GM18502 (cell line): ENCODE measurements around the gene NES.
A peak's percentile ranks its signal among the peaks of the same experiment; 100 is the strongest.
"Not testable (repeated sequence)": the region's sequence is repeated elsewhere in the genome, so short reads cannot be mapped to it uniquely, and the experiment has no call there.

Source experiments
- ATAC-seq: cut with Tn5 transposase; IDR thresholded peaks from one replicate; pipeline ENCODE4 v1.9.1; 2021; ENCODE audit warnings: mild to moderate bottlenecking; ENCODE audit not compliant: unreplicated experiment, poor library complexity

NES gene

GRCh38 chr1:156648951-156649350, 28.3 kb downstream of the NES start:
- ATAC-seq = no peak

- no peak for ATAC-seq
These were observed 28.7 kb downstream of the NES start for GRCh38 chr1:156648496-156648895.

DNA sequence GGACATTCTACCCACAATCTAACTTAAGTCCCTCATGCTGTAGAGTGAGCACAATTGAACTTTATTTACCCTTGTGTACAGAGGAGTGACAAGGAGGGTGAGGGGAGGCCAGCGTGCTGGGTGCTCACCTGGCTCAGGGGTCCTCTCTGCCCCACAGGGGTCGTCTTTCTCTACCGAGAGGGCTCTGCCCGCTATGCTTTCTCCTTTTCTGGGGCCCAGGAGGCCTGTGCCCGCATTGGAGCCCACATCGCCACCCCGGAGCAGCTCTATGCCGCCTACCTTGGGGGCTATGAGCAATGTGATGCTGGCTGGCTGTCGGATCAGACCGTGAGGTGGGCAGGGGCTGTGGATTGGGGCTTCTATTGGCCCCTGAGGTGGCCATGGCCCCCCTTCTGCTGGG, 29.9 kb downstream of the NES start:
- no peak for ATAC-seq

DNA sequence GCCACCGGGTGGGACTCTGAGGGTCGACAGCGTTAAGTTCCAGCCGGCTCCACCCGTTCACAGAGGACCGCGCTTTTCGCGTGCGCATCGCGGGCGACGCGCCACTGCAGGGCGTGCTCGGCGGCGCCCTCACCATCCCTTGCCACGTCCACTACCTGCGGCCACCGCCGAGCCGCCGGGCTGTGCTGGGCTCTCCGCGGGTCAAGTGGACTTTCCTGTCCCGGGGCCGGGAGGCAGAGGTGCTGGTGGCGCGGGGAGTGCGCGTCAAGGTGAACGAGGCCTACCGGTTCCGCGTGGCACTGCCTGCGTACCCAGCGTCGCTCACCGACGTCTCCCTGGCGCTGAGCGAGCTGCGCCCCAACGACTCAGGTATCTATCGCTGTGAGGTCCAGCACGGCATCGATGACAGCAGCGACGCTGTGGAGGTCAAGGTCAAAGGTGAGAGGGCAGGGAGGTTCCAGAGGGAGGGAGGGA, 30.4 kb downstream of the NES start:
- no peak for ATAC-seq

DNA sequence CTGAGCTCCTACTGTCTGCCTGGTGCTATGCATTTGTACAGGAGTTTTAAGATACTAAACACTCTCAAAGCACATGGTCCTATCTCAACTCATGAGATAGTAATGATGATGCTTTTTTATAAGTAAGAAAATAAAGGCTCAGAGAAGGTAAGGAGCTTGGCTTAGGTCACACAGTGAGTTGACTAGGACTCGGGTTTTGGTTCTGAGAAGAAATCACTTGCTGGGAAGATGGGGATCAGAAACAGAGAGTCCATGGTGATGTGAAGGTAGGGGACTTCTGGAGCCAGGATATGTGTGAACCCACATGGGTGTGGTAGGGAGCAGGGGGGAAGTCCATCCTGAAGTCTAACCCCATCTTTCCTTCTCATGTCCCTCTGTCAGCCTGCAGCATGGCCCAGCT, 31.5 kb downstream of the NES start:
- no peak for ATAC-seq

DNA sequence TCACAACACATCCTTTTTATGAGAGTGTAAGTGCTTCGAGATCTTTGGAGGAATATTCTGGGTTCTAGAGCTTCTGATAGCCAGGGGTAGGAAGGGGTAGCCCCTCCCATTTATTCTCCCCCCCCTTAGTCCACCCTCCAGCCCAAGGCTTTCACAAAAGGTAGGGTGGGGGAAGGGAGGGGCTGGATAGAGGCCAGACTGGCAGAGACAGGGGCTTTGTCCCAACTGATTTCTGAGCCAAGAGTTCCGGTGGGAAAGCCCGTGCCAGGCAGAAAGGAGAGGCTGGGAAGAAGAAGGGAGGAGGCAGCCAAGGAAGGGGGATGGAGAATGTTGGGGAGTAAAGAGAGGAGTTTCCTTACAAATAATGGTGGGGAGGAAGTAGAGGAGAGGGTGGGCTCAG, 32.2 kb downstream of the NES start:
- ATAC-seq = no peak

GRCh38 chr1:156644640-156645039, 32.6 kb downstream of the NES start:
- ATAC-seq = no peak

DNA sequence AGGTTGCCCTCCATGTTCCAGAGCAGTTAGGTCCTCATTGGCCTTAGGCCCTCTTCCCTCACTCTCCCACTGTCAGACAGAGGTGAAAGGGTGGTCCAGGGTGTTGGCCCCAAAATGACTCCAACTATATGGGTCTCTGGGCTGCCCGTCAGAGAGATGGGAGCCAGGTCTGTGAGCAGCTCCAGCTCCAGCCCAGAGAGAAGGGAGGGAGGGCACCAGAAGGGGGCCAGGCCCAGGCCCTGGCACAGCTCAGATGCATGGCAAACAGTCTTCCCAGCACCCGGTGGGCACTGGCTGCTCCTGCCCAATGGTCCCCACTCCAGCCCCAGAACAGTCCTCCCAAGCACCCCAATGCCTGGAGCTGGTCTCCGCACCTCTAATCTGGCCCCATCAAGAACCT, 33.1 kb downstream of the NES start:
- no peak for ATAC-seq

DNA sequence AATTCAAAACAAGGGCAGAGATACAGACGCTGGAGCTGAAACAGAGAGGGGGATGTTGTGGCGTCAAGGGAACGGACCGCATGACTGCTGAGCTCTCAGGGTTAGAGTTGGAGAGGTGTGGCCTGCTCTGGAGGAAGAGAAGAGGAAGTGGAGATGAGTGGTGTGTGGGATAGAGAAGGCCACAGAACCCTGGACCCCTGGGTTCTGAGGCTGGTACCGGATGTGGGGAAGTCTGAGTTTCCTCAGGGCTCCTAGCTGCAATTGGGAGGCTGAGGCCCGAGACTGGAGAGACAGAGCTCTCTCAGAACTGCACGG, 33.5 kb downstream of the NES start:
- ATAC-seq = peak; percentile 55

- ATAC-seq = no peak
These were observed 34.0 kb downstream of the NES start for GRCh38 chr1:156643049-156643777.

DNA sequence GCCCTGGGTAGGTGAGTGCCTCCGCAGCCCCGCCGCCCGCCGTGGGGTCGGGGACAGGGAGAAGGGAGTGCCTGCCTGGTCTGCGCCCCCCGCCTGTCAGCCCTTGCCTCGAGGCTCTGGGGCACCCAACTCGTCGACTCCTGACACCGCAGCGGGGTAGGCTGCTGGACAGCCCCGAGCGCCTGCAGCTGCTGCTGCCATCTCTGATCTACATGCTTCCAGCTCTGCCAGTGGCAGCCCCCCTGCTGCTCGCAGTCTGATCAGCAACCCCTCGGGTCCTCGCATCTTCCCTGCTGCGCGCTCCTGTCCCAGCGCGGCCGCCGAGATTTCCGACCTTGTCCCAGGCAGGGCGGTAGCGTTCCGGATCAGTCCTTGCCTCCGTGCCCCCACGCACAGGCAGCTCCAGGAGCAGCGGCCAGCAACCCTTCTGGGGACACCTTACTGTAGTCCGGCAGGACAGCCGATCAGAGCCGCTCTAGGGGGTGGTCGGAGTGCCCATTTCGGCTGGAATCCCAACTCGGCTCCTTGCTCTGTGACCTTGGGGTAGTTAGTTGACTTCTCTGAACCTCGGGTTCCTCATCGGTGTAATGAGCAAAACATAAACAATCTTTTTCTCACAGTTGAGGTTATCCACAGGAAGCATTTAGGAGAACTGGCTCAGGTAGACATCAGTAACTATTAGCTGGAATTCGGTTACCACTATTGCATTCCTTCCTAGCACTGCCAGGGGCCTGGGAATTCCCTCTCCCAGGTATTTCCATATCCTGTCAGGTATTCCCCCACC, 34.8 kb downstream of the NES start:
- no peak for ATAC-seq

DNA sequence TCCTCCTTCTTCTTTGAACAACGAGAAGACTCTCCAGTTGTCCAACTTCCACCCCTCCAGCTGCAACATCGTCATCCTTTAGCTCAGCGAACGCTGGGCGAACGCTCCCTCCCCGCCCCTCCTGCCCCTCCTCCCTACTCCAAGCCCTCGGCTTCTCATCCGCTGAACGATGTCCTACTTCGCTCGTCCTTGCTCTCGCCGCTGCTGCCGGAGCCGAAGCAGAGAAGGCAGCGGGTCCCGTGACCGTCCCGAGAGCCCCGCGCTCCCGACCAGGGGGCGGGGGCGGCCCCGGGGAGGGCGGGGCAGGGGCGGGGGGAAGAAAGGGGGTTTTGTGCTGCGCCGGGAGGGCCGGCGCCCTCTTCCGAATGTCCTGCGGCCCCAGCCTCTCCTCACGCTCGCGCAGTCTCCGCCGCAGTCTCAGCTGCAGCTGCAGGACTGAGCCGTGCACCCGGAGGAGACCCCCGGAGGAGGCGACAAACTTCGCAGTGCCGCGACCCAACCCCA, 35.4 kb downstream of the NES start, which contains the start of gene BCAN:
BCAN (plus strand) TSS at position 357 of the 504 bp plus-strand sequence. CDS start 3,938 bp downstream, outside the sequence.
- no peak for ATAC-seq

DNA sequence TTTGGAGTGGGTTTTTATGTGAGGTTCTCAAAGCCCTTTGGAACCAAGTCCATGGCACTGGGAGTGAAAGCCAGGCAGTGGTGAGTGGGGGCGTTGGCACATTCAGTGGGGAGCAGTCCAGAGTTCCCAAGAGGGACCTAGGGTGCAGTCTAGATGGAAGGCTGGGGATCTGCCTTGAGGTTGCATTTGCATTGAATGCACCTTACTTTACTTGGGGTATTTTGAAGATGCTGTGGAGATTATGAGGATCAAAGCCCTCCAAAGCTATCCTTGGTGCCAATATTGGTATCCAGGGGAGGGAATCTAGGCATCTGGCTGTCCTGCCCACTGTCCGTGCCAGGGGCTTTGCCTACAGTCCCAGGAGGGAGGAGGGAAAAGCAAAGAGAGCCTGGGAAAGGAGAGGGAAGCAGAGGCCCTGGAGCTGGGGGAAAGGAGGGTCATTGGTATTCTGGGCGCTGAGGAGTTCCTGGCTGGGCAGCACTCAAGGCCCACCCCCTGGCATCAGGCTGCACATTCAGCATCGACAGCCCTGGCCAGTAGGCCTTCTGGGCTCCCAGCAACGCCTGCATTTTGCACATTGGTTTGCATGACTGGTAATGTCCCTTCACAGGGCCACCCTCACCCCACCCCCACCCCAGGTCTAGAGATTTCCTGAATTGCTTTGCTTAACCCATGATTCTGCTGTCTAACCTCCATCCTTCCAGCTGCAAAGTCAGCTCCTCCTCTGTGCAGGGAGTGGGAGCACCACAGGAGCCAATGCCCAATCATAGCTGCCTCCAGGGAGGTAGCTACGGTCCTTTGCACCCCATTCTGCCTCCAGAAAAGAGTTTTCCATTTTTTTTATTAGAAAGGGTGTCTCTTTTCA, 36.1 kb downstream of the NES start:
- ATAC-seq = no peak

- no peak for ATAC-seq
These were observed 37.6 kb downstream of the NES start for GRCh38 chr1:156639601-156640101.

GRCh38 chr1:156638189-156638985, 38.8 kb downstream of the NES start:
- no peak for ATAC-seq

- ATAC-seq = no peak
These were observed 44.9 kb downstream of the NES start for GRCh38 chr1:156632355-156632754.

DNA sequence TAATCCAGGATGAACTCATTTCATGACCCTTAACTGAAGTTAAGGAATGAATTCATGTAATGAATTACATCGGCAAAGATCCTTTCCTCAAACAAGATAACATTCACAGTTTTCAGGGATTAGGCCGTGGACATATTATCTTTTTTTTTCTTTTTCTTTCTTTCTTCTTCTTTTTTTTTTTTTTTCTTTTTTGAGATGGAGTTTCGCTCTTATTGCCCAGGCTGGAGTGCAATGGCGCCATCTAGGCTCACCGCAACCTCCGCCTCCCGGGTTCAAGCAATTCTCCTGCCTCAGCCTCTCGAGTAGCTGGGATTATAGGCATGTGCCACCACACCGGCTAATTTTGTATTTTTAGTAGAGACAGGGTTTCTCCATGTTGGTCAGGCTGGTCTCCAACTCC, 46.1 kb downstream of the NES start:
- ATAC-seq = not testable (repeated sequence)

- no peak for ATAC-seq
These were observed 47.3 kb downstream of the NES start for GRCh38 chr1:156629823-156630449.

DNA sequence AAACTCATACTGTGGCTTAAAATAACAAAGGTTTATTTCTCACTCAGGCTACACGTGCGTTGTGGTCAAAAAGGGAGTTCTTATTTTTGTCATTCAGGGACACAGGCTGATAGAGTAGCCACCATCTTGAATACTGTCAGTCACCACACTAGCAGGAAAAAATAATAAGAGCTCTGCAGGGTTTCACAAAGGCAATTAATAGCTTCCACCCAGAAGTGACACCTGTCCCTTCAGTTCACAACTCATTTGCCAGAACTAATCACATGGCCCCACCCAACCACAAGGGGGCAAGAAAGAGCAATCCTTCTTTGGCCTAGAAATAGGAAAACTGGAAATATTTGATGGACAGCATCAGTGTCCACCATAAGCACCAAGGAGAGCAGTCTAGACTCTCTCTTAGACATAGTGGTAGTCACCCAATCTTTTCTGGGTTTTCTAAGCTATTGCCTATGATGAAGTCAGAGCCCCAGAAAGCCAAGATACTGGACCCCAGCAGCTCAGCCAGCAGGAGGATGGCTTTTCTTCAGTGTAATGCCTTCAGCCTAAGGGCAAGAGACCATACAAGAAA, 49.8 kb downstream of the NES start:
- no peak for ATAC-seq
